GM12892 (cell line): ENCODE measurements around the gene MSRB1.
A peak's percentile ranks its signal among the peaks of the same experiment; 100 is the strongest.
"Not testable (repeated sequence)": the region's sequence is repeated elsewhere in the genome, so short reads cannot be mapped to it uniquely, and the experiment has no call there.

ENCODE experiments used
- DNase-seq: peaks from one replicate; pipeline ENCODE4 v3.0.0; 2011; ENCODE audit not compliant: insufficient read length
- FAIRE-seq: peaks from 2 replicates; lab custom pipeline; 2011; peaks lifted over from hg19 to GRCh38; lab: Jason Lieb, UNC
- POLR2A ChIP-seq: IDR thresholded peaks from 2 replicates; pipeline ENCODE4 v1.6.1; 2011; ENCODE audit warnings: low read depth, low read length, control low read depth
- POLR2AphosphoS5 ChIP-seq: IDR thresholded peaks from 2 replicates; pipeline ENCODE4 v1.6.1; 2011; ENCODE audit warnings: low read depth, low read length, control low read depth
- TAF1 ChIP-seq: IDR thresholded peaks from 2 replicates; pipeline ENCODE4 v1.6.1; 2011; ENCODE audit warnings: low read depth, mild to moderate bottlenecking, control low read depth, low read length, borderline replicate concordance

The MSRB1 gene

GRCh38 chr16:1940273-1941161, 2.5 kb downstream of the MSRB1 start:
- no peak for DNase-seq
- TF ChIP-seq POLR2A (no peak), POLR2AphosphoS5 (no peak), TAF1 (no peak)
- no peak for FAIRE-seq

GRCh38 chr16:1939833-1940232, 3.2 kb downstream of the MSRB1 start:
- not testable (repeated sequence) for FAIRE-seq, DNase-seq

- FAIRE-seq (no peak), DNase-seq (no peak)
- TF ChIP-seq POLR2A: no peak
- no peak for TF ChIP-seq POLR2AphosphoS5
- TF ChIP-seq TAF1: no peak
Measured at GRCh38 chr16:1938910-1939309, 4.1 kb downstream of the MSRB1 start.

GRCh38 chr16:1938316-1938715, 4.7 kb downstream of the MSRB1 start:
- DNase-seq (no peak), FAIRE-seq (no peak)
- no peak for TF ChIP-seq TAF1
- TF ChIP-seq POLR2AphosphoS5: no peak
- no peak for TF ChIP-seq POLR2A

GRCh38 chr16:1936945-1937479, 6.0 kb downstream of the MSRB1 start:
- no peak for DNase-seq
- no peak for FAIRE-seq
- TF ChIP-seq POLR2A: no peak
- TF ChIP-seq TAF1: no peak
- TF ChIP-seq POLR2AphosphoS5: no peak

GRCh38 chr16:1933097-1933661, 9.8 kb downstream of the MSRB1 start:
- DNase-seq (no peak), FAIRE-seq (no peak)
- TF ChIP-seq TAF1 (no peak), POLR2A (no peak), POLR2AphosphoS5 (no peak)

GRCh38 chr16:1932050-1933028, 10.7 kb downstream of the MSRB1 start:
- FAIRE-seq (no peak), DNase-seq (no peak)

GRCh38 chr16:1930338-1930720, 12.7 kb downstream of the MSRB1 start:
- no peak for FAIRE-seq
- TF ChIP-seq TAF1: no peak
- TF ChIP-seq POLR2A: no peak
- TF ChIP-seq POLR2AphosphoS5: no peak
- DNase-seq: no peak

More at GRCh38 chr16:1932050-1933028, 10.7 kb downstream of the MSRB1 start:
- no peak for TF ChIP-seq POLR2A
- TF ChIP-seq POLR2AphosphoS5: no peak
- no peak for TF ChIP-seq TAF1

- FAIRE-seq: peak; percentile 98
- no peak for TF ChIP-seq POLR2AphosphoS5
- no peak for TF ChIP-seq TAF1
- TF ChIP-seq POLR2A: no peak
- DNase-seq: peak; percentile 99
Measured at GRCh38 chr16:1929578-1930337, 13.2 kb downstream of the MSRB1 start.

- TF ChIP-seq TAF1 (no peak), POLR2AphosphoS5 (no peak), POLR2A (no peak)
- no peak for DNase-seq
- FAIRE-seq: peak; percentile 68
Measured at GRCh38 chr16:1929105-1929504, 13.9 kb downstream of the MSRB1 start.
